Breast epithelium (tissue), 3 donors: ENCODE data around the gene GNB1L.

Experiments
- CTCF ChIP-seq, 3 donors: fragments of 450-650 bp; IDR thresholded peaks; one replicate each; pipeline ENCODE4 v1.5.1; 2016 to 2017; ENCODE audit warnings: antibody characterized with exemption in 3 of 3, mild to moderate bottlenecking in 3 of 3, moderate library complexity in 3 of 3
- POLR2AphosphoS5 ChIP-seq, 3 donors: sonication (generic); formaldehyde crosslinking; IDR thresholded peaks; one replicate each; pipeline ENCODE4 v1.6.1; 2017; ENCODE audit warnings: antibody characterized with exemption in 3 of 3

GRCh38 chr22:19800761-19801244 lies 53.9 kb downstream of the GNB1L start:
- peak in 1 of 3 donors; percentile 9 for TF ChIP-seq CTCF (IDR thresholded peaks at IDR 0.05)
- TF ChIP-seq POLR2AphosphoS5 (IDR thresholded peaks at IDR 0.05) = no peak
